IMR-90 (cell line): ENCODE results near the gene AGO1. TPM values are rescaled to one million over a fixed set of nuclear protein-coding genes. Genes with fewer than 3 reads are reported as not detected.

Experiments
- ATAC-seq: fragments of 200-7000 bp; cut with Tn5 transposase; 2 replicates; pipeline ENCODE4 v1.9.1; 2020; ENCODE audit warnings: low read depth, mild to moderate bottlenecking, moderate library complexity
- BruUV-seq: library from RNA; stranded (reverse); fragments of 400-500 nt; replicated peaks from 2 replicates; lab custom pipeline; 2021; lab: Mats Ljungman, UMichigan
- CTCF ChIA-PET: fragments of 300-600 bp; formaldehyde crosslinking; extraction: SDS; loops from one replicate; lab custom pipeline; 2021; ENCODE audit warnings: antibody characterized with exemption; lab: Yijun Ruan, JAX
- POLR2A ChIA-PET: fragments of 300-600 bp; sonication (Branson Sonifier 250); formaldehyde crosslinking; loops from one replicate; lab custom pipeline; 2022; ENCODE audit warnings: antibody characterized with exemption; ENCODE audit not compliant: unreplicated experiment; lab: Charles Lee
- DNase-seq: peaks from one replicate; pipeline ENCODE4 v3.0.0; 2013
- H2AFZ ChIP-seq: replicated peaks from 2 replicates; pipeline ENCODE3; 2013; ENCODE audit warnings: low read length, mild to moderate bottlenecking; ENCODE audit not compliant: poor library complexity
- H2AK5ac ChIP-seq: 2 replicates; pipeline ENCODE4 v1.6.1; 2013; ENCODE audit warnings: low read depth, low read length, inconsistent platforms
- H2AK9ac ChIP-seq: replicated peaks from 2 replicates; pipeline ENCODE3; 2013; ENCODE audit warnings: mild to moderate bottlenecking, low read depth, low read length, moderate library complexity; ENCODE audit not compliant: poor library complexity
- H2BK120ac ChIP-seq: 2 replicates; pipeline ENCODE4 v1.6.1; 2013; ENCODE audit warnings: low read depth, low read length, inconsistent platforms
- H2BK15ac ChIP-seq: 3 replicates; pipeline ENCODE4 v1.6.1; 2013; ENCODE audit warnings: low read depth, low read length, inconsistent platforms
- H2BK20ac ChIP-seq: 2 replicates; pipeline ENCODE4 v1.6.1; 2013; ENCODE audit warnings: low read depth, mild to moderate bottlenecking, inconsistent platforms, low read length, moderate library complexity
- H2BK5ac ChIP-seq: 2 replicates; pipeline ENCODE4 v1.6.1; 2013; ENCODE audit warnings: mild to moderate bottlenecking, low read depth, low read length, inconsistent platforms; ENCODE audit not compliant: poor library complexity, severe bottlenecking
- H3K14ac ChIP-seq: replicated peaks from 2 replicates; pipeline ENCODE4 v1.6.1; 2013; ENCODE audit warnings: low read depth, low read length, inconsistent platforms
- H3K18ac ChIP-seq: 2 replicates; pipeline ENCODE4 v1.6.1; 2013; ENCODE audit warnings: low read depth, low read length, control low read depth
- H3K23ac ChIP-seq: 2 replicates; pipeline ENCODE4 v1.6.1; 2013; ENCODE audit warnings: low read depth, low read length, inconsistent platforms
- H3K27ac ChIP-seq: 2 replicates; pipeline ENCODE4 v1.5.1; 2013; ENCODE audit warnings: mild to moderate bottlenecking, control low read depth, low read length; ENCODE audit not compliant: insufficient read depth
- H3K27me3 ChIP-seq: 2 replicates; pipeline ENCODE4 v1.6.1; 2013; ENCODE audit warnings: low read length; ENCODE audit not compliant: control insufficient read depth, insufficient read depth
- H3K36me3 ChIP-seq: 2 replicates; pipeline ENCODE4 v1.6.1; 2013; ENCODE audit warnings: low read length, mixed read lengths; ENCODE audit not compliant: control insufficient read depth, insufficient read depth
- H3K4ac ChIP-seq: 2 replicates; pipeline ENCODE4 v1.6.1; 2013; ENCODE audit warnings: low read depth, low read length, inconsistent platforms
- H3K4me1 ChIP-seq: 2 replicates; pipeline ENCODE4 v1.6.1; 2013; ENCODE audit warnings: low read length, mixed read lengths; ENCODE audit not compliant: control insufficient read depth, insufficient read depth
- H3K4me2 ChIP-seq: 2 replicates; pipeline ENCODE4 v1.6.1; 2013; ENCODE audit warnings: low read depth, mild to moderate bottlenecking, control low read depth, low read length, moderate library complexity
- H3K4me3 ChIP-seq: 2 replicates; pipeline ENCODE4 v1.5.1; 2013; ENCODE audit warnings: low read depth, mild to moderate bottlenecking, control low read depth, low read length, moderate library complexity; ENCODE audit not compliant: insufficient read depth
- H3K56ac ChIP-seq: 2 replicates; pipeline ENCODE4 v1.6.1; 2013; ENCODE audit warnings: low read length, inconsistent platforms; ENCODE audit not compliant: insufficient read depth; ENCODE audit errors: extremely low read depth
- H3K79me1 ChIP-seq, 2 experiments: 2 replicates each; pipeline ENCODE4 v1.6.1; 2013; ENCODE audit warnings: low read length in 2 of 2, inconsistent platforms in 1 of 2, low read depth in 1 of 2
- H3K9ac ChIP-seq: 2 replicates; pipeline ENCODE4 v1.6.1; 2013; ENCODE audit warnings: low read depth, low read length, control low read depth
- H3K9me1 ChIP-seq: 2 replicates; pipeline ENCODE4 v1.6.1; 2013; ENCODE audit warnings: low read length, inconsistent platforms; ENCODE audit not compliant: insufficient read depth
- H3K9me3 ChIP-seq: 2 replicates; pipeline ENCODE4 v1.6.1; 2013; ENCODE audit warnings: low read length; ENCODE audit not compliant: control insufficient read depth, insufficient read depth
- H4K20me1 ChIP-seq: 2 replicates; pipeline ENCODE4 v1.6.1; 2013; ENCODE audit warnings: low read length, inconsistent platforms; ENCODE audit not compliant: insufficient read depth
- H4K5ac ChIP-seq: 2 replicates; pipeline ENCODE4 v1.6.1; 2013; ENCODE audit warnings: mild to moderate bottlenecking, low read depth, low read length, control low read depth
- H4K8ac ChIP-seq, 2 experiments: 2 replicates each; pipeline ENCODE4 v1.6.1; 2013; ENCODE audit warnings: low read depth in 2 of 2, low read length in 2 of 2, control low read depth in 1 of 2, inconsistent platforms in 1 of 2
- H4K91ac ChIP-seq: 2 replicates; pipeline ENCODE4 v1.6.1; 2013; ENCODE audit warnings: low read depth, low read length, inconsistent platforms; ENCODE audit not compliant: insufficient read depth
- BHLHE40 ChIP-seq: fragments of 150-350 bp; IDR thresholded peaks from 2 replicates; pipeline ENCODE4 v1.6.1; 2016; ENCODE audit warnings: mild to moderate bottlenecking, low read depth, low read length
- CEBPB ChIP-seq: IDR thresholded peaks from 2 replicates; pipeline ENCODE4 v1.6.1; 2012; ENCODE audit warnings: low read depth, low read length, improper control_type of control experiment
- CHD1 ChIP-seq: IDR thresholded peaks from 2 replicates; pipeline ENCODE4 v1.6.1; 2012; ENCODE audit warnings: low read depth, low read length, improper control_type of control experiment
- FOS ChIP-seq: fragments of 150-350 bp; IDR thresholded peaks from 2 replicates; pipeline ENCODE4 v1.6.1; 2016; ENCODE audit warnings: low read depth, low read length
- MAFK ChIP-seq: IDR thresholded peaks from 2 replicates; pipeline ENCODE4 v1.6.1; 2012; ENCODE audit warnings: low read depth, low read length, improper control_type of control experiment
- MAZ ChIP-seq: IDR thresholded peaks from 2 replicates; pipeline ENCODE4 v1.6.1; 2012; ENCODE audit warnings: low read depth, mild to moderate bottlenecking, low read length, improper control_type of control experiment, moderate library complexity, borderline replicate concordance
- MXI1 ChIP-seq: IDR thresholded peaks from 2 replicates; pipeline ENCODE4 v1.6.1; 2012; ENCODE audit warnings: low read depth, mild to moderate bottlenecking, low read length, moderate library complexity, borderline replicate concordance
- NFE2L2 ChIP-seq: fragments of 150-350 bp; IDR thresholded peaks from 2 replicates; pipeline ENCODE4 v1.6.1; 2016; ENCODE audit warnings: low read depth, mild to moderate bottlenecking, low read length
- POLR2A ChIP-seq: IDR thresholded peaks from 2 replicates; pipeline ENCODE4 v1.6.1; 2012; ENCODE audit warnings: mild to moderate bottlenecking, low read depth, low read length
- RAD21 ChIP-seq: IDR thresholded peaks from 2 replicates; pipeline ENCODE4 v1.6.1; 2012; ENCODE audit warnings: low read length, improper control_type of control experiment
- RCOR1 ChIP-seq: IDR thresholded peaks from 2 replicates; pipeline ENCODE4 v1.6.1; 2012; ENCODE audit warnings: mild to moderate bottlenecking, low read length, improper control_type of control experiment; ENCODE audit not compliant: insufficient replicate concordance
- RFX5 ChIP-seq: IDR thresholded peaks from 2 replicates; pipeline ENCODE4 v1.8.0; 2012; ENCODE audit warnings: low read depth, mild to moderate bottlenecking, low read length, moderate library complexity
- SMC3 ChIP-seq: fragments of 150-350 bp; IDR thresholded peaks from 2 replicates; pipeline ENCODE4 v1.6.1; 2016; ENCODE audit warnings: low read depth, mild to moderate bottlenecking, antibody characterized with exemption, low read length, moderate library complexity
- WGBS, 2 experiments: methylation state at CpG; one replicate each; pipeline versions ENCODE4 v1.1.5 to v1.1.7; 2013; ENCODE audit warnings: missing lambda C conversion rate in 2 of 2; ENCODE audit not compliant: insufficient read length in 1 of 2; ENCODE audit errors: extremely low coverage in 2 of 2; 5-methylcytosine and 5-hydroxymethylcytosine counted together
- dilution Hi-C: fragments of 300-500 bp; cut with HindIII; formaldehyde crosslinking; loops from one replicate; pipeline ENCODE4 v1.14.3; 2018; ENCODE audit warnings: low sequenced_read_pairs; ENCODE audit not compliant: unreplicated experiment
- in situ Hi-C: fragments of 300-500 bp; cut with MboI; formaldehyde crosslinking; loops from 3 replicates; pipeline ENCODE4 v1.14.3; 2019; ENCODE audit warnings: low sequenced_read_pairs, inconsistent platforms, mixed read lengths
- intact Hi-C: fragments of 100-400 bp; cut with micrococcal nuclease; formaldehyde crosslinking; loops from 2 replicates; pipeline ENCODE4 v1.10.0; 2022
- polyA plus RNA-seq, 3 experiments: library from polyadenylated mRNA; depleted of rRNA; stranded (reverse); fragments of >200 nt; gene quantifications; 2 replicates each; pipeline ENCODE4 v1.2.3, GENCODE V29; 2012; ENCODE audit warnings: low replicate concordance in 1 of 3
- total RNA-seq: library from RNA; depleted of rRNA; stranded (reverse); fragments of >200 nt; gene quantifications from 2 replicates; pipeline ENCODE4 v1.2.3, GENCODE V29; 2012
- TF ChIP-seq, protein P1 (sequence below): conservative IDR thresholded peaks from 2 replicates; pipeline ENCODE4 v1.5.1; 2012; ENCODE audit warnings: mild to moderate bottlenecking, low read depth, low read length, improper control_type of control experiment
- TF ChIP-seq, protein P2 (sequence below): fragments of 150-350 bp; IDR thresholded peaks from 2 replicates; pipeline ENCODE4 v1.6.1; 2016; ENCODE audit warnings: low read depth, mild to moderate bottlenecking, low read length, moderate library complexity, borderline replicate concordance
- TF ChIP-seq, protein P3 (sequence below): fragments of 150-350 bp; IDR thresholded peaks from 2 replicates; pipeline ENCODE4 v1.6.1; 2017; ENCODE audit warnings: mild to moderate bottlenecking, antibody characterized with exemption, low read length, low read depth

The AGO1 gene
- total and polyA plus RNA-seq, 2 of the 4 experiments (the other 2 are of a cell fraction), result 11.3 to 21.5 TPM

DNA sequence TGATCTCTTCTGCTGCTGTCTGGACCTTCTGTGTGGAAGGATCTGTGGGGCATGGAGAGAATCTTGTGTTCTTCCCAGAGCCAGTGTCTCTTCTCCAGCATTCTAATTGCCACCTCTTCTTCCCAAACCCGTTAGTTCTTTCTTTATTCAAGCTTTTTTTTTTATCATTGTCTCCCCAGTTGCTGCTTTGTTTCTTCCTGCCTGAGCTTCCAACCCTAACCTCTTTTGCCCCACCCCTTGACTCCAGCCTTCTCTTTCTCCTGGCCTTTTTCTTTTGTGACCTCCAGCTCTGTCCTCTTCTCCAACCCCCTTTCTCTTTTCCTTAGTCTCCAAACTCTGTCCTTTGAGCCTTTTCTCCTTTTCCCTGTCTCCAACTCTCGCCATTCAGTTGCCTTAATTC lies 4.5 kb downstream of the AGO1 start:
- Histone ChIP-seq H3K27ac (no peak overlapping the region), H3K9me3 (no peaks in the 10 kb centered on the region), H3K36me3 (peaks cover 9% of the 10 kb centered on the region), H4K20me1 (peaks cover 31% of the 10 kb centered on the region), H4K8ac (no peak overlapping the region), H2AK5ac (no peak overlapping the region), H2AFZ (no peak overlapping the region), H4K91ac (no peak overlapping the region), H3K9me1 (peaks cover 14% of the 10 kb centered on the region), H3K79me1 (peaks cover 18 to 48% of the 10 kb centered on the region in 2 experiments), H3K14ac (no peak overlapping the region), H3K4me1 (peaks cover 14% of the 10 kb centered on the region), H3K9ac (no peak overlapping the region), H3K27me3 (no peaks in the 10 kb centered on the region), H4K5ac (no peak overlapping the region), H2BK20ac (no peak overlapping the region), H2BK15ac (no peak overlapping the region), H2BK120ac (no peak overlapping the region), H3K56ac (no peak overlapping the region), H2AK9ac (no peak overlapping the region), H2BK5ac (no peak overlapping the region), H3K4ac (no peak overlapping the region), H3K18ac (no peak overlapping the region), H3K23ac (no peak overlapping the region), H3K4me3 (no peak overlapping the region), H3K4me2 (no peak overlapping the region)
- DNase-seq, result no peak
- no peak for ATAC-seq
- no TSS peak for BruUV-seq
- ChIA-PET POLR2A (no interaction called here), CTCF (no interaction called here)
- intact Hi-C loops, result no loop called here
- TF ChIP-seq MAZ (no peak), RCOR1 (no peak), CHD1 (no peak), FOS (no peak), CEBPB (no peak), NFE2L2 (no peak), BHLHE40 (no peak), RAD21 (no peak), MXI1 (no peak), MAFK (no peak), RFX5 (no peak), SMC3 (no peak), POLR2A (no peak)
- TF ChIP-seq, protein P1, sequence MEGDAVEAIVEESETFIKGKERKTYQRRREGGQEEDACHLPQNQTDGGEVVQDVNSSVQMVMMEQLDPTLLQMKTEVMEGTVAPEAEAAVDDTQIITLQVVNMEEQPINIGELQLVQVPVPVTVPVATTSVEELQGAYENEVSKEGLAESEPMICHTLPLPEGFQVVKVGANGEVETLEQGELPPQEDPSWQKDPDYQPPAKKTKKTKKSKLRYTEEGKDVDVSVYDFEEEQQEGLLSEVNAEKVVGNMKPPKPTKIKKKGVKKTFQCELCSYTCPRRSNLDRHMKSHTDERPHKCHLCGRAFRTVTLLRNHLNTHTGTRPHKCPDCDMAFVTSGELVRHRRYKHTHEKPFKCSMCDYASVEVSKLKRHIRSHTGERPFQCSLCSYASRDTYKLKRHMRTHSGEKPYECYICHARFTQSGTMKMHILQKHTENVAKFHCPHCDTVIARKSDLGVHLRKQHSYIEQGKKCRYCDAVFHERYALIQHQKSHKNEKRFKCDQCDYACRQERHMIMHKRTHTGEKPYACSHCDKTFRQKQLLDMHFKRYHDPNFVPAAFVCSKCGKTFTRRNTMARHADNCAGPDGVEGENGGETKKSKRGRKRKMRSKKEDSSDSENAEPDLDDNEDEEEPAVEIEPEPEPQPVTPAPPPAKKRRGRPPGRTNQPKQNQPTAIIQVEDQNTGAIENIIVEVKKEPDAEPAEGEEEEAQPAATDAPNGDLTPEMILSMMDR, result no peak
- TF ChIP-seq, protein P2, sequence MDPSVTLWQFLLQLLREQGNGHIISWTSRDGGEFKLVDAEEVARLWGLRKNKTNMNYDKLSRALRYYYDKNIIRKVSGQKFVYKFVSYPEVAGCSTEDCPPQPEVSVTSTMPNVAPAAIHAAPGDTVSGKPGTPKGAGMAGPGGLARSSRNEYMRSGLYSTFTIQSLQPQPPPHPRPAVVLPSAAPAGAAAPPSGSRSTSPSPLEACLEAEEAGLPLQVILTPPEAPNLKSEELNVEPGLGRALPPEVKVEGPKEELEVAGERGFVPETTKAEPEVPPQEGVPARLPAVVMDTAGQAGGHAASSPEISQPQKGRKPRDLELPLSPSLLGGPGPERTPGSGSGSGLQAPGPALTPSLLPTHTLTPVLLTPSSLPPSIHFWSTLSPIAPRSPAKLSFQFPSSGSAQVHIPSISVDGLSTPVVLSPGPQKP, result no peak
- TF ChIP-seq, protein P3, sequence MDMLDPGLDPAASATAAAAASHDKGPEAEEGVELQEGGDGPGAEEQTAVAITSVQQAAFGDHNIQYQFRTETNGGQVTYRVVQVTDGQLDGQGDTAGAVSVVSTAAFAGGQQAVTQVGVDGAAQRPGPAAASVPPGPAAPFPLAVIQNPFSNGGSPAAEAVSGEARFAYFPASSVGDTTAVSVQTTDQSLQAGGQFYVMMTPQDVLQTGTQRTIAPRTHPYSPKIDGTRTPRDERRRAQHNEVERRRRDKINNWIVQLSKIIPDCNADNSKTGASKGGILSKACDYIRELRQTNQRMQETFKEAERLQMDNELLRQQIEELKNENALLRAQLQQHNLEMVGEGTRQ, result no peak
- 56% methylated on average over 2 of the region's 2 CpGs; no CpG with 5 or more reads in 1 of the 2 experiments for WGBS, 2 experiments
- dilution Hi-C loops, result no loop called here
- in situ Hi-C loops, result no loop called here
